ENCODE data around the gene TMEM242. TPM values are rescaled to one million over a fixed set of nuclear protein-coding genes. Genes with fewer than 3 reads are reported as not detected.
"Not testable (repeated sequence)": the region's sequence is repeated elsewhere in the genome, so short reads cannot be mapped to it uniquely, and the experiment has no call there.

TMEM242 gene
- total RNA-seq, 1 experiment from 2014 or later: 3.3 TPM

DNA sequence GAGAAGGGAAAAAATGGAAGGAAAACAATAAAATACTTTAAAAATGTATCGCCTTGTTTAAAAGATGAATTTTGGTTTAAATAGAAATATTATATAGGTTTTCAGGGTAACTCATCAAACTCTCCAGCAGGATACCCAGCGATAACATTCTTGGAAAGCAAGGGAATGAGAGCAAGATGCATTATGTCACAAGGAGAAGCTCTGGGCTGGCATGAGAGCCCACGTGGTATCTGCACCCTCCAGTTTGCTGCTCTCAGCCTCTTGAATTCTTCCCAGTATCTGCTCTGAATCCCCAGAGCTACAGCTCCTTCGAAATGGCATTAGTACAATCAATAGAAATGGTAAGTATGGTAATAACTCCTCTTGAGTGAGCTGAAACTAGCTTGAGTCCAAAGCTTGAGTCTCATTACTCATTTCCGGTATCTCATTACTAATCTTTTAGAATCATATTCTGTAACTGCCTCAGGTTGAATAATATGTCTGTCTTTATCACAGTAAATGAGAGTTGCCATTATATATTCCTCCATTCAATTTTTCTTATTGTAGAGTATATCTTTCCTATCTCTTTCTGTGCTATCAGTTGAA, 4.9 kb upstream of the TMEM242 start:
- DNase-seq (ENCODE audit: low read depth): no peak
- in situ Hi-C loops (cut with HindIII; ENCODE audit: low pct_unique_long_range_greater_than_20kb, low sequenced_read_pairs): loop anchor here (10.0 kb wide), 1 partner anchor 337 kb away; no protein-coding TSS in a partner anchor

DNA sequence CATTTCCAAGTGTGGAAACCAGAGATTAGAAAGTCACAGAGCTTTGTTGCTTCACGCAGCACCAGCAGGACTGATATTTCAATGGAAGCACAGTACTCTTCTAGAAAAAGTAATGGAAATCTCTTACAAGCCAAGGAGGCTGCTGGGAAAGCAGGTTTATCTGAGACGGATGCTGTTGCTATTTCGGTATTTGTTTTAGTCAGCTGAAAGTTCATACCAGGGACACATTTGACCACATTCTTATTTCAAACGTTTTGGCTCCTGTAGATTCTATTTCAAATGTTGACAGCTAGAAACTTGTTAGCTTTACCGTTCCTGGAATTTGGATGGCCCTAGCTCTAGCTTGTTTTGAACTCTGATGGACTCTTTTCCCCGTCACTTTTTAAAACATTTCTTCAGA, 3.7 kb upstream of the TMEM242 start:
- DNase-seq (ENCODE audit: low read depth): no peak
- in situ Hi-C loops (cut with HindIII; ENCODE audit: low pct_unique_long_range_greater_than_20kb, low sequenced_read_pairs): loop anchor here (10.0 kb wide), 1 partner anchor 338 kb away; no protein-coding TSS in a partner anchor

GRCh38 chr6:157325069-157325805, 1.9 kb upstream of the TMEM242 start:
- DNase-seq (ENCODE audit: low read depth): no peak
- in situ Hi-C loops (cut with HindIII; ENCODE audit: low pct_unique_long_range_greater_than_20kb, low sequenced_read_pairs): loop anchor here (10.0 kb wide), 1 partner anchor 340 kb away; no protein-coding TSS in a partner anchor

GRCh38 chr6:157323966-157324300, 614 bp upstream of the TMEM242 start:
- DNase-seq (ENCODE audit: low read depth): peak; percentile 68
- in situ Hi-C loops (cut with HindIII; ENCODE audit: low pct_unique_long_range_greater_than_20kb, low sequenced_read_pairs): loop anchor here (10.0 kb wide), 1 partner anchor 341 kb away; no protein-coding TSS in a partner anchor

- no peak for DNase-seq (ENCODE audit: low read depth)
- in situ Hi-C loops (cut with HindIII; ENCODE audit: low pct_unique_long_range_greater_than_20kb, low sequenced_read_pairs): loop anchor here (10.0 kb wide), 1 partner anchor 342 kb away; no protein-coding TSS in a partner anchor
Observed at GRCh38 chr6:157322792-157323254, 496 bp downstream of the TMEM242 start.

- in situ Hi-C loops (cut with HindIII; ENCODE audit: low pct_unique_long_range_greater_than_20kb, low sequenced_read_pairs): no loop called here
Observed at GRCh38 chr6:157316871-157317814, 6.2 kb downstream of the TMEM242 start.

DNA sequence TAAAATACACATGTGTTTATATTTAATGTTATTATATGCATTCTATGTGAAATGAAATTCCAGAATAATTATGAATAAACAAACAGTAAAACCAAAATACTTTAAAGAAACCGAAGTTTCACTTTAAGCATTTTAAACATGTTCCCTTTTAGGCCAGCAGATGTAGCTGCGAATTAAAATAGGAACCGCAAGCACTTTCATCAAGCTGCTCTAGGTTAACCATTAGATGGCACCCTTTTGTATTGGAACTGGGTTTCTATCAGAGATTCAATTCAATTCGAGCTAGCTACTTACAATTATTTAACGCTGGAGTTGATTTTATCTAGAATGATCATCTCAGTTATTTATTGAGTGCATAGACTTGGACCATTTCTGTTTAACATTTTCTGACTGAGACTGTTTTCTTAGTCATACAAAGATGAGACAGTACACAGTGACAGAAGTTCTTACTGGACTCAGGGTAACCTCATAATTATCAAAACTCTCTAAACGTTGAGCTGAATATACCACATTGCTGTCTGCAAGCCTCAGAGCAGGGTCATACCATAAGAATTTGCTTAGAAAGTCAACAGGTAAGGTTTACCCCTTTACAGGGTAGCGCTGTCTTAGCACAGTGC, 8.5 kb downstream of the TMEM242 start:
- in situ Hi-C loops (cut with HindIII; ENCODE audit: low pct_unique_long_range_greater_than_20kb, low sequenced_read_pairs): no loop called here
- peak; percentile 35 for DNase-seq (ENCODE audit: low read depth)

More at GRCh38 chr6:157316871-157317814, 6.2 kb downstream of the TMEM242 start:
- DNase-seq (ENCODE audit: low read depth): peak; percentile 77

GRCh38 chr6:157313531-157314467, 9.5 kb downstream of the TMEM242 start:
- DNase-seq (ENCODE audit: low read depth): no peak
- in situ Hi-C loops (cut with HindIII; ENCODE audit: low pct_unique_long_range_greater_than_20kb, low sequenced_read_pairs): no loop called here

DNA sequence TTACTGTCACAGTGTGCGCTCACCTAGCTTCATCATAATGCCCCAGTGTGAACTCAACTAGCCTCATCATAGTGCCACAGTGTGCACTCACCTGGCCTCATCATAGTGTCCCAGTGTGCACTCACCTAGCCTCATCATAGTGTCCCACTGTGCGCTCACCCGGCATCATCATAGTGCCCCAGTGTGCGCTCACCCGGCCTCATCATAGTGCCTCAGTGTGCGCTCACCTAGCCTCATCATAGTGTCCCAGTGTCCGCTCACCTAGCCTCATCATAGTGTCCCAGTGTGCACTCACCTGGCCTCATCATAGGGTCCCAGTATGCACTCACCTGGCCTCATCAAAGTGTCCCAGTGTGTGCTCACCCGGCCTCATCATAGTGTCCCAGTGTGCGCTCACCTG, 10.6 kb downstream of the TMEM242 start:
- in situ Hi-C loops (cut with HindIII; ENCODE audit: low pct_unique_long_range_greater_than_20kb, low sequenced_read_pairs): no loop called here
- DNase-seq (ENCODE audit: low read depth): no peak

DNA sequence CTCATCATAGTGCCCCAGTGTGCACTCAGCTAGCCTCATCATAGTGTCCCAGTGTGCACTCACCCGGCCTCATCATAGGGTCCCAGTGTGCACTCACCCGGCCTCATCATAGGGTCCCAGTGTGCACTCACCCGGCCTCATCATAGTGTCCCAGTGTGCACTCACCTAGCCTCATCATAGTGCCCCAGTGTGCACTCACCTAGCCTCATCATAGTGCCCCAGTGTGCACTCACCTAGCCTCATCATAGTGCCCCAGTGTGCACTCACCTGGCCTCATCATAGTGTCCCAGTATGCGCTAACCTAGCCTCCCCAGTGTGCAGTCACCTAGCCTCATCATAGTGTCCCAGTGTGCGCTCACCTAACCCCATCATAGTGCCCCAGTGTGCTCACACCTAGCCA, 12.6 kb downstream of the TMEM242 start:
- DNase-seq (ENCODE audit: low read depth); in situ Hi-C loops (cut with HindIII; ENCODE audit: low pct_unique_long_range_greater_than_20kb, low sequenced_read_pairs): not testable (repeated sequence)

DNA sequence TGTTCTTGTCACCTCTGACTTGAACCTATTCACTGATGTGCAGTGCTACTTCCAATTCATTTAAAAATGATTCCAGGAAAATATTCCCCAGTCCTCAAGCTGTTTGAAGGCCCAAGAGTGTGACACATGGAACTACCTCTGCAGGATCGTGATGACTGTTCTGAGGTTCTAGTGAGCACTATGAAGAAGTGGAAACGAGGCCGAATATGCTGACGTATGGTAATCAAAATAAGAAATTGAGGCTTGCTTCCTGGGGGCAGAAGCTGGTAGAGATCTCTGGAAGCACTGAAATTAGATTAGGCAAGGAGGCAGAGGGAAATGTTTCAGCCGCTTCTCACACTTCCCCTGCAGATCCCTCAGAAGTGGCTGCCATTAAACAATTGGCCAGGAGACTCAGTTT, 15.7 kb downstream of the TMEM242 start:
- DNase-seq (ENCODE audit: low read depth): no peak
- in situ Hi-C loops (cut with HindIII; ENCODE audit: low pct_unique_long_range_greater_than_20kb, low sequenced_read_pairs): no loop called here

DNA sequence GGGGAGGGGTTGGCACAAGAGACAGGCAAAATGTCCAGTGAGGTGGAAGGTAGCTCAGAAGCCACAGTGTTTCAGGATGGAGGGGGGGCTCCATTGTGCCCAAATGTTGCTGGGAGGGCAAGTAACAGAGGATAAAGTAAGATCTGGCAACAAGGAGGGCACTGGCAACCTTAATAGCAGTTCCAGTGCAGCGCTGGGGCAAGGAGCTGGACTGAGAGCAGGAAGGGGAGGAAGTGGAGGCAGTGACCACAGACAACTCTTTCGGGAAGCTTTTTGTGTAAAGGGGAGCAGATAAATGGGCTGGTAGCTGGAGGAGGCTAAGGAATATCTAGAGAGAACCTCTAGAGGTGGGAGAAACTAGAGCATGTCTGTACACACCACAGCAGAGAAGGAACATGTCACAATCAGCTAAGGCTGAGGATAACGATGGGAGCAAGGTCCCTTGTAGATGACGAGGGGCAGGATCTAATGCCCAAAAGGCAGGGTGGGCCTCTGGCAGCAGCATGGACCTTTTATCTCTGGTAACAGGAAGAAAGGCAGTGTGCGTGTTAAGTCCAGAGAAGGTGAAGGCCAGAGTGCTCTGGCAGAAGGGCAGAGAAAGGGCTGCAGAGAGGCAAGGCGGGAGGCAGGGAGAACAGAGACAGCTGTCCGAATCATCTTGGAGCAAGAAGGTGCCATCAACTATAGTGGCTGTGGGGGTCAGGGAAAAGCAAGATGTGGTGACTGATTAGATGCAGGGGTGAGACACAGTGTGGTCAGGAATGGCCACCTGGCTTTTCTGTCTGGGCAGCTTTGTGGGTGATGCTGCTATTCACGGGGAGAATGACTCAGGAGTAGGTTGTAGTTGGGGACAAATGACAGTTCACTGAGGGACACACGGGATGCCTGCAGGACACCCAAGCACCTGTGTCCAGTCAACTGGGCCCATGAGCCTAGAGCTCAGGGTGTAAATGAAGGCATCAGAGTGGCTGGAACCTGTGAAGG, 17.4 kb downstream of the TMEM242 start:
- DNase-seq (ENCODE audit: low read depth): no peak
- in situ Hi-C loops (cut with HindIII; ENCODE audit: low pct_unique_long_range_greater_than_20kb, low sequenced_read_pairs): no loop called here

DNA sequence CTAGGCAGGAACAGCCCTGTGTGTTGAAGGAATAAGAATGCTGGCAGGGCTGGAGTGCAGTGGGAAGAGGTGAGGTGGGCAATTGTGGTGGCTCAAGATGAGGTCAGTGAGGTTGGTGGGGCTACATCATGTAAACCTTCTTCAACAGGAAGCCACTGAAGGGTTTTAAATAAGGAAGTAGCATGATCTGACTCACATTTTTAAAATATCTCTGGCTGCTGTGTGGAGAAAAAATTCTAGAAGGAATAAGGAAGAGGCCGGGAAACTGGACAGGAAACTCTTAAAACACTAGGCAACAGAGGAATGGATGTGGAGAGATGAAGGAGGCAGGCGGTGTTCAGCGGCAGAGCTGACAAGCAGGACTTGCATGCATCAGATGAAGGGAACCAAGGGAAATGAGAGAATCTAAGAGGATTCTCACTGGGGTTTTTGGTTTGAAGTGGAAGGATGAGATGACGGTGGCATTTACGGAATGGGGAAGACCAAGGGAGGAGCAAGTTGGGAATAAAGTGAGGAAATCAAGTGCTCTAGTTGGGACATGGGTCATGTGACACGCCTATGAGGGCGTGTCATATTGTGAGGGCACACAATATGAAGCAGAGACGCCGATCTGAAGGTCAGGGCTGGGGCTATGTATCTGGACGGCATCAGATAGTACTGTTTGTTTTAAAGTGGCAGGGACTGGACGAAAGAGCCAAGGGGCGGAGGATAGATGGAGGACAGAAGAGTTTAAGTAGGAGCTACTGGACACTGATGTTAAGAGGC, 18.2 kb downstream of the TMEM242 start:
- no peak for DNase-seq (ENCODE audit: low read depth)

DNA sequence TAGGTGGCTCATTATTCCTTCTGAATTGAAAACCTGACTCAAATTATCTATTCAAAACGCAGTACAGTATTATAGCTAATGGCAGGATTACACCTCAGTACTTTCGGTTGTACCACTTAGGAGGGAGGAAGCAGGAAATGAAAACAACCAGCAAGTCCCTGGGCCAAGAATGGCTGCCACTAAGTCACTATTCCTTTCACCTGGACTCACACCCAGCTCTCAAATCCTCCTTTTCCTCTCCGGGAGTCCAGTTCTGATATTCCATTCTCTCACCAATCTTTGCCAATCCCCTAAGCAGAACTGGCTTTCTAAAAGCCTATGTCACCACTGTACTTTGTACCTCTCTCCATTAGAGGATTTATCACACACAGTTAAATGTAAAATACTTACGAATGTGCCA, 20.6 kb downstream of the TMEM242 start:
- no peak for DNase-seq (ENCODE audit: low read depth)
- in situ Hi-C loops (cut with HindIII; ENCODE audit: low pct_unique_long_range_greater_than_20kb, low sequenced_read_pairs): no loop called here

More for the DNA sequence above, 18.2 kb downstream of the TMEM242 start:
- in situ Hi-C loops (cut with HindIII; ENCODE audit: low pct_unique_long_range_greater_than_20kb, low sequenced_read_pairs): no loop called here

- in situ Hi-C loops (cut with HindIII; ENCODE audit: low pct_unique_long_range_greater_than_20kb, low sequenced_read_pairs): no loop called here
Observed at GRCh38 chr6:157300436-157300835, 22.9 kb downstream of the TMEM242 start.

More at GRCh38 chr6:157300436-157300835, 22.9 kb downstream of the TMEM242 start:
- DNase-seq (ENCODE audit: low read depth): no peak

All from Caki2 (cell line).